ENCODE data around the gene OIP5.
A peak's percentile ranks its signal among the peaks of the same experiment; 100 is the strongest.
"Not testable (repeated sequence)": the region's sequence is repeated elsewhere in the genome, so short reads cannot be mapped to it uniquely, and the experiment has no call there.

The OIP5 gene

DNA sequence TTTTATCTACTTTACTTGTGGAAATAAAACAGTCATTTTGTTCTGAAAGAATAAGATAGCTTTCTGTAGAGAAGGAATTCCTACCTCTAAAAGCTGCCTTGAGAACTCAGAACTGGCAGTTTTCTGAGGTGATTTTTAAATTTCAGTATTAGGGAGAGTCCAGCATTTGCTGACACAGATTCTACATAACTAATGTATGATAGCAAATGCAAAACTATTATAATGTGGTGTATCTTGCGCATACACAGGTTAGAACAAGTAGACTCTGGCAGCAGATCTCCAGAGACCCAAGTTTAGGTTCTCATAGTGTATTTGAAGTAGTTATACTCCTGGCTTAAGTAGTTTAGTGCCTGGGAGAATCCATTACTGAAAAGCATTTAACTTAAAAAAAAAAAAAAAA lies 30.8 kb downstream of the OIP5 start:
- DNase-seq (ENCODE audit: low spot score): no peak

- not testable (repeated sequence) for DNase-seq (ENCODE audit: low spot score)
Measured at GRCh38 chr15:41301139-41301538, 31.3 kb downstream of the OIP5 start.

- no peak for DNase-seq (ENCODE audit: low spot score)
Measured at GRCh38 chr15:41292521-41292920, 39.9 kb downstream of the OIP5 start.

DNA sequence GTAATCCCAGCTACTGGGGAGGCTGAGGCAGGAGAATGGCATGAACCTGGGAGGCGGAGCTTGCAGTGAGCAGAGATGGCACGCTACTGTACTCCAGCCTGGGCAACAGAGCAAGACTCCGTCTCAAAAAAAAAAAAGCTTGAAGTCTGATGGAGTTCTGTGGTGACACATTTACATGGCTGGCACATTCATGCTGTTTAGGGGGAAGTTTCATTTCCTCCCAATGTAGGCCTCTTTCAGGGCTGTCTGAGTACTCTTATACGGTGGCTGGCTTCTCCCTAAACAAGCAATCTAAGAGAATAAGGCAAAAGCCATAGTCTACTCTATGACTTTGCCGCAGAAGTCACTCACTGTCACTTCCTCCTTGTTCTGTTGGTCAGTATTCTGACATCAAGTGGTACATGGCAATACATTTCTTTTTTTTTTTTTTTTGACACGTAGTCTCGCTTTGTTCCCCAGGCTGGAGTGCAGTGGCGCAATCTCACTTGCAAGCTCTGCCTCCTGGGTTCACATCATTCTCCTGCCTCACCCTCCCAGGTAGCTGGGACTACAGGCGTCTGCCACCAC lies 41.2 kb downstream of the OIP5 start:
- no peak for DNase-seq (ENCODE audit: low spot score)

DNA sequence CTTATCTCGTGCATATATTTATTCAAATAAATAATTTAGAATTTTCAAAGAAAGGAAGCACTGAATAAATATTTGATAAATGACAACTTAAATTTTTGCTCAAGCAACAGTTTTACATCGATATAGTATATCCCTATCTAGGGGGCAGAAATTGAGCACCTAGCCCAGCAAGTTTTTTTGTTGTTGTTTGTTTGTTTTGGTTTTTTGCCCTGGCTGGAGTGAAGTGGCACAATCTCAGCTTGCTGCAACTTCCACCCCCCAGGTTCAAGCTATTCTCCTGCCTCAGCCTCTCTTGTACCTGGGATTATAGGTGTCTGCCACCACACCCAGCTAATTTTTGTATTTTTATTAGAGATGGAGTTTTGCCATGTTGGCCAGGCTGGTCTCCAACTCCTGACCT lies 42.4 kb downstream of the OIP5 start:
- no peak for DNase-seq (ENCODE audit: low spot score)

DNA sequence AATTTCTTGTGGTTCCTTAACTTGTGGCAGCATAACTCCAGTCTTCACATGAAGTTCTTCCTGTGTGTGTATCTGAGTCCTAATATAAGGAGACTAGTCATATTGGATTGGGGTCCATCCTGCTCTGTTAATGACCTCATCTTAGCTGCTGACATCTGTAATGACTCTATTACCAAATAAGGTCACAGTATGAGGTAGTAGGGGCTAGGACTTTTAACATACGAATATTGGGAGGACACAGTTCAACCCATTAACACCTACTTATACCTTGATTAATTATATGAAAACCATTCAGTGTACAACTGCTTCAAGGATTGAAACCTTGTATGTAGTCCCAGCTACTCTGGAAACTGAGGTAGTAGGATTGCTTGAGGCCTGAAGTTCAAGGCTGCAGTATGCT lies 43.9 kb downstream of the OIP5 start:
- no peak for DNase-seq (ENCODE audit: low spot score)

DNA sequence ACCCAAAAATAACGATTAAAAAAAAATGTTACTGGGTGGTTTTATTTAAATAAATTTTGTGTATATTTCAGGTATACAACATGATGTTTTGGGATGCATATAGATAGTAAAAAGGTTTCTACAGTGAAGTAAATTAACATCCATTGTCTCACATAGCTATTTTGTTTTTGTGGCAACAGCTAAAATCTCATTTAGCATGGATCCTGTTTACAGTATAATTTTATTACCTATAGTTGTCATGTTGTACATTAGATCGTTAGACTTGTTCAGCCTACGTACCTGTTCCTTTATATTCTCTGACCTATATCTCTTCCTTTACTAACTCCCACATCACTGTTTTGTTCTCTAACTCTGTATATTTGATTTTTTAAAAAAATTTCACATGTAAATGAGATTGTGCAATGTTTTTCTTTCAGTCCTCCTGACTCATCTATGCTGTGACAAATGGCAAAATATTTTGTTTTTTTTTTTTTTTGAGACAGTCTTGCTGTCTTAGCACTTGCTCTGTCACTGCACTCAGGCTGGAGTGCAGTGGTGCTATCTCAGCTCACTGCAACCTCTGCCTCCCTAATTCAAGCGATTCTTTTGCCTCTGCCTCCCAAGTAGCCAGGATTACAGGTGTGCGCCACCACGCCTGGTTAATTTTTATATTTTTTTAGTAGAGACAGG lies 45.6 kb downstream of the OIP5 start:
- DNase-seq (ENCODE audit: low spot score): no peak

DNA sequence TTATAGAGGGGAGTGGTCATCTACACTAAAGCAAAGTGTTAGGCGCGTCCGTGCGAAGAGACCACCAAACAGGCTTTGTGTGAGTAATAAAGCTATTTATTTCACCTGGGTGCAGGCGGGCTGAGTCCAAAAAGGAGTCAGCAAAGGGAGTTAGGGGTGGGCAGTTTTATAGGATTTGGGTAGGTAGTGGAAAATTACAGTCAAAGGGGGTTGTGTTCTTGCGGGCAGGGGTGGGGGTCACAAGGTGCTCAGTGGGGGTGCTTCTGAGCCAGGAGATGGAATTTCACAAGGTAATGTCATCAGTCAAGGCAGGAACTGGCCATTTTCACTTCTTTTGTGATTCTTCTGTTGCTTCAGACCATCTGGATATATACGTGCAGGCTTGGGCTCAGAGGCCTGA lies 47.1 kb downstream of the OIP5 start:
- DNase-seq (ENCODE audit: low spot score): no peak

GRCh38 chr15:41284427-41285177 lies 47.8 kb downstream of the OIP5 start:
- peak; percentile 16 for DNase-seq (ENCODE audit: low spot score)

GRCh38 chr15:41283653-41284426 lies 48.6 kb downstream of the OIP5 start:
- DNase-seq (ENCODE audit: low spot score): peak; percentile 90

- DNase-seq (ENCODE audit: low spot score): not testable (repeated sequence)
Measured at GRCh38 chr15:41282980-41283652, 49.3 kb downstream of the OIP5 start.

- DNase-seq (ENCODE audit: low spot score): not testable (repeated sequence)
Measured at GRCh38 chr15:41282436-41282835, 50.0 kb downstream of the OIP5 start.

DNA sequence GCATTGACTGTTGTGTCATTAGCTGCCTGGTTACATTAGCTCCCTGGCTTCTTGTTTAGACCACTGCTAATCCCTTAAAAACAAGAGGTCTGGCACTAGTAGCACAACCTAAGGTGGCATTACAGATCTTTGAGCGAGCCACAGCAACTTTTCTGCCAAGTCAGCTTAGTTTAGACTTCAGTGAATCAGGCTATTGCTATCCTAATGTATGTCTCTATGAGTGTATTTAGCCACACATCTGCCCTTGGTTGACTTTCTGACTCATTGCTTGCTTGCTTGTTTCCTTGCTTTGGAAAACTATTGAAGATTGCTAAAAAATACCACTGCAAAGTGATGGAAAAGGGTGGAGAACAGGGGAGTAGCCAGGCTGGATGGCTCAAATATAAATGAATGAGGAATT lies 51.2 kb downstream of the OIP5 start:
- no peak for DNase-seq (ENCODE audit: low spot score)

DNA sequence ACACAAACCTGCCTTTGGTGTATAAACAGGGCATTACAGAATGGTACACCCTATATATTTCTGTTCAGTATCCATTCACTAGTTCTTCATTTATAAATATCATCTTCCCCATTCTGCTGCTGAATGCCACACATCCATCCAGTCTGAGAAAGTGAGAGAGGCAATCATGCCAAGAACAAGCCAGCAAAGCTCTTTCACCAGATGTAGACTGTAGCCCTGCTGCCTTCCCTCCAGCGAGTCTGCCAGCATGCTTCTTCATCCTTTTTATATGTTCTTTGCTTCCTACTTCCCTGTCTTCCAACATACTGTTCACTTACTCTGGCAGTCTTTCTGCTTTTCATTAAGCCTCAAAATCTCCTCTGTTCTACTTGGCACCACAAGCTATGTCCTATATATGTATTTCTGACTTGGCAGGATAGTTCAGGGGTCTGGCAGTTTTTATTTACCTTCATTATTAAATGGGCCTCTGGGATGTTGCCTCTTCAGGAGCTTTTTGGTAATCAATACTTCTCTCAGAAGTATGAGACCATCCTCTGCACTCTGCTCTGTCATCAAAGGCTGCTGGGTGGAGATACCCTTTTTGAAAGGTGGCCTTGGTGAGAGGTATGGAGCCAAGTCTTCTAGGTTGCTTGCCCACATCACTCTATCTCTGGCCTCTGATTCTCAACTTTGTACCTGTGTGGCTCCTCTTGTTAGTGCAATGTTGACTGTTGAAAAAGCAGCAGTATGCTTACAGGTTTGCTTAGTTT lies 52.7 kb downstream of the OIP5 start:
- no peak for DNase-seq (ENCODE audit: low spot score)

- no peak for DNase-seq (ENCODE audit: low spot score)
Measured at GRCh38 chr15:41278319-41278718, 54.1 kb downstream of the OIP5 start.

DNA sequence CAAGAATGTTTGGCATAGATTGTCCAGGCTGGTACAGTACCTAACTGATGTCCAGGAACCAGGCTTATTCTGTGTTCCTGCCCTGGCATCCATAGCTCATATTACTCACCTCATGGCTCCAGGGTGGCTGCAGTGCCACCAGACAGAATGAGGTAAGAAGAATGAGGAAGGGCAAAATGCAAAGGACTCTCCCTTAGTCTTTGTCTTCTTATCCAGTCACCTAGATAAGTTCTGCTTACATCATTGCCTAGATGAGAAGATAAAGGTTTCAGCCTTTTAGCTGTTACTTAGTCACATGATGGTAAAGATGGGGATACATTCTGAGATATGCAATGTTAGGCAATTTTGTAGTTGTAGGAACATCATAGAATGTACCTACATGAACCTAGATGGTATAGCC lies 55.6 kb downstream of the OIP5 start:
- no peak for DNase-seq (ENCODE audit: low spot score)

DNA sequence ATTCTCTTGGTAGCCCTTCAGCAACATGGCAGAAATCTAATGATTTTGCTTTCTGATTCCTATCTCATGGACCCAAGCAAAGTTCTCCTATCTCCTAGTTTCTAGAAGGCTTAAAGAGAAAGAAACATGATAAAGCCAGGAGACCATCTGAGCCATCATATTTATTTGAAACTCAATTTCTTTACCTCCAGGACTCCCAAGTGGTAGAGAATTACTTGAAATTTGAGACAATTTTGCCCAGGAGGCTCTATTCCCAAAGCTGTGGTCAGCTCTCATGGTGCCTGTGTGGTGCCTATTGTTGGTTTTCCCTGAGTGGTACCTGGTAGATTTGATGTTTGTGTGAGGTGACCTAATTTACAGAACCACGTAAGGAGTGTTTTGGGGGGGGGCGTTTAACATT lies 62.5 kb downstream of the OIP5 start:
- DNase-seq (ENCODE audit: low spot score): no peak

- DNase-seq (ENCODE audit: low spot score): no peak
Measured at GRCh38 chr15:41263891-41264351, 68.5 kb downstream of the OIP5 start.

GRCh38 chr15:41262571-41262970 lies 69.8 kb downstream of the OIP5 start:
- DNase-seq (ENCODE audit: low spot score): no peak

- DNase-seq (ENCODE audit: low spot score): not testable (repeated sequence)
Measured at GRCh38 chr15:41260924-41261323, 71.5 kb downstream of the OIP5 start.

DNA sequence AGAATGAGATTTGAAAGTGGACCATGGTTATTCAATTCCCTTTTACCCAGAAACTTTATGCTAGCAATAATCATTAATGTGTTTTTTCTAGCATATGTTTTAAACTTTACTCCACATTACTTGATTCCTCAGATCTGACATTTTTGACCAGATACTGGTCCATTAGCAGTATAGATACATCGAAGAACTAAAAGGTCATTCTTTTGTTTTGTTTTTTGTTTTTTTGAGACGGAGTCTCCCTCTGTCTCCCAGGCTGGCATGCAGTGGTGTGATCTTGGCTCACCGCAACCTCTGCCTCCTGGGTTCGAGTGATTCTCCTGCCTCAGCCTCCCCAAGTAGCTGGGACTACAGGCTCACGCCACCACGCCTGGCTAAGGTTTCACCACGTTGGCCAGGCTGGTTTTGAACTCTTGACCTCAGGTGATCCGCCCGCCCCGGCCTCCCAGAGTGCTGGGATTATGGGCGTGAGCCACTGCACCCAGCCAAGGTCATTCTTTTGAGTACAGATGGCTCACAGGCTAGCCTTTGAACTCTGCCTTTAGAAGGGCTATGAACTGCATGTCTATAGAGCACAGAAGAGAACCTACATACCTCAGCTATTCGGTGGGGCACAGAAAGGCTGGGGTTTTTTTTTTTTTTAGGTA lies 72.7 kb downstream of the OIP5 start:
- no peak for DNase-seq (ENCODE audit: low spot score)
